NT2/D1 (cell line): Measurements from ENCODE around the gene DMD.

ENCODE experiments used
- DNase-seq: peaks from one replicate; pipeline ENCODE4 v3.0.0-alpha.2; 2011; ENCODE audit warnings: low read depth, low spot score
- H3K27me3 ChIP-seq: 2 replicates; pipeline ENCODE4 v1.6.0; 2011; ENCODE audit warnings: mild to moderate bottlenecking; ENCODE audit not compliant: insufficient read length, insufficient read depth
- H3K36me3 ChIP-seq: 2 replicates; pipeline ENCODE4 v1.6.1; 2011; ENCODE audit warnings: mild to moderate bottlenecking, low read length, mixed read lengths; ENCODE audit not compliant: insufficient read depth, insufficient read length
- H3K4me1 ChIP-seq: 2 replicates; pipeline ENCODE4 v1.5.1; 2011; ENCODE audit not compliant: insufficient read depth, insufficient read length
- H3K4me3 ChIP-seq: 2 replicates; pipeline ENCODE4 v1.5.1; 2011; ENCODE audit warnings: low read depth; ENCODE audit not compliant: insufficient read length
- H3K9ac ChIP-seq: 2 replicates; pipeline ENCODE4 v1.6.0; 2011; ENCODE audit warnings: low read depth; ENCODE audit not compliant: insufficient read length
- H3K9me3 ChIP-seq: 2 replicates; pipeline ENCODE4 v1.5.1; 2011; ENCODE audit warnings: mild to moderate bottlenecking, low read length; ENCODE audit not compliant: insufficient read depth
- SUZ12 ChIP-seq: IDR thresholded peaks from 2 replicates; pipeline ENCODE4 v1.6.1; 2011; ENCODE audit not compliant: insufficient read length, insufficient read depth; ENCODE audit errors: extremely low read depth
- YY1 ChIP-seq: IDR thresholded peaks from 2 replicates; pipeline ENCODE4 v1.6.1; 2011; ENCODE audit not compliant: insufficient read length, insufficient read depth
- ZNF274 ChIP-seq: IDR thresholded peaks from 2 replicates; pipeline ENCODE4 v1.6.1; 2011; ENCODE audit warnings: mild to moderate bottlenecking, low read depth, low read length

Gene DMD

GRCh38 chrX:31219174-31219573 lies 1992.2 kb downstream of the DMD start:
- no peaks in the 10 kb centered on the region for H3K27me3 ChIP-seq
- no peak overlapping the region for H3K4me3 ChIP-seq
- no peak for DNase-seq
- TF ChIP-seq SUZ12 (no peak), ZNF274 (no peak), YY1 (no peak)
- H3K9ac ChIP-seq, result no peak overlapping the region
- H3K36me3 ChIP-seq, result no peaks in the 10 kb centered on the region
- no peaks in the 10 kb centered on the region for H3K9me3 ChIP-seq
- no peaks in the 10 kb centered on the region for H3K4me1 ChIP-seq

- H3K4me3 ChIP-seq, result no peak overlapping the region
- TF ChIP-seq ZNF274 (no peak), YY1 (no peak), SUZ12 (no peak)
- no peaks in the 10 kb centered on the region for H3K36me3 ChIP-seq
- no peaks in the 10 kb centered on the region for H3K9me3 ChIP-seq
- H3K9ac ChIP-seq, result no peak overlapping the region
- no peak for DNase-seq
- H3K27me3 ChIP-seq, result no peaks in the 10 kb centered on the region
- no peaks in the 10 kb centered on the region for H3K4me1 ChIP-seq
Measured at GRCh38 chrX:31217084-31217483, 1994.3 kb downstream of the DMD start.

DNA sequence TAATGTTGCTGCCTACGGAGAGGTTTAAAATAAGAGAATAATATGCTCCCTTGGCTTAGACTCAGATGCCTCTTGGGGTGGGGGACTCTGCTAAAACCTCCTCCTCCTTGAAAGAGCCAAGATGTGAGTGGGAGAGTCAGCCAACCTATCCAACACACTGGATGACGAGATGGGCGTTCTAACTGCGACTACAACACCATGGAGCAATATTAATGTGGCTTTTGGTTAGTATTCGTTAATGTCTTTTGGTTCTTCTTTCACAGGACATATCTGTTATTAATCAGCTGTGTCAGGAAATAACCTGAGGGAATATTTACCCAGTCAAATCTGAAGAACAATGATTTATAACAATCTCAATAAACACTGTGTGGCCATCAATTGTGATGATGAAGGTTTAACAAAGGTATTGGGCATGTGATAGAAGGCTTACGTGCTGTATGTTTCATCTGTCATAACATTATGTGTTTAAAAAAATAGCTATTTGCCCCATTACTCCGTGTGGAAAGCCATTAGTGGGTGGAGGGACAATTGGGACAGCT lies 1996.0 kb downstream of the DMD start:
- Histone ChIP-seq H3K27me3 (no peaks in the 10 kb centered on the region), H3K9ac (no peak overlapping the region), H3K9me3 (no peaks in the 10 kb centered on the region), H3K4me1 (no peaks in the 10 kb centered on the region), H3K4me3 (no peak overlapping the region), H3K36me3 (no peaks in the 10 kb centered on the region)
- TF ChIP-seq YY1, result no peak
- no peak for TF ChIP-seq ZNF274
- no peak for TF ChIP-seq SUZ12
- no peak for DNase-seq

- no peak overlapping the region for H3K9ac ChIP-seq
- H3K27me3 ChIP-seq, result no peaks in the 10 kb centered on the region
- H3K36me3 ChIP-seq, result peaks cover 1% of the 10 kb centered on the region
- no peaks in the 10 kb centered on the region for H3K9me3 ChIP-seq
- H3K4me3 ChIP-seq, result no peak overlapping the region
- TF ChIP-seq YY1, result no peak
- no peak for TF ChIP-seq ZNF274
- TF ChIP-seq SUZ12, result no peak
- DNase-seq, result no peak
- no peaks in the 10 kb centered on the region for H3K4me1 ChIP-seq
Measured at GRCh38 chrX:31213941-31214340, 1997.4 kb downstream of the DMD start.

- peaks cover 5% of the 10 kb centered on the region for H3K36me3 ChIP-seq
- DNase-seq, result no peak
- H3K4me1 ChIP-seq, result no peaks in the 10 kb centered on the region
- H3K27me3 ChIP-seq, result no peaks in the 10 kb centered on the region
- H3K4me3 ChIP-seq, result no peak overlapping the region
- TF ChIP-seq ZNF274, result no peak
- TF ChIP-seq SUZ12, result no peak
- TF ChIP-seq YY1, result no peak
- no peaks in the 10 kb centered on the region for H3K9me3 ChIP-seq
- no peak overlapping the region for H3K9ac ChIP-seq
Measured at GRCh38 chrX:31212856-31213748, 1998.2 kb downstream of the DMD start.

- TF ChIP-seq SUZ12 (no peak), YY1 (no peak), ZNF274 (no peak)
- no peak for DNase-seq
- Histone ChIP-seq H3K9ac (no peak overlapping the region), H3K4me1 (no peaks in the 10 kb centered on the region), H3K4me3 (no peak overlapping the region), H3K27me3 (no peaks in the 10 kb centered on the region), H3K9me3 (no peaks in the 10 kb centered on the region), H3K36me3 (peaks cover 12% of the 10 kb centered on the region)
Measured at GRCh38 chrX:31209005-31209628, 2002.2 kb downstream of the DMD start.

DNA sequence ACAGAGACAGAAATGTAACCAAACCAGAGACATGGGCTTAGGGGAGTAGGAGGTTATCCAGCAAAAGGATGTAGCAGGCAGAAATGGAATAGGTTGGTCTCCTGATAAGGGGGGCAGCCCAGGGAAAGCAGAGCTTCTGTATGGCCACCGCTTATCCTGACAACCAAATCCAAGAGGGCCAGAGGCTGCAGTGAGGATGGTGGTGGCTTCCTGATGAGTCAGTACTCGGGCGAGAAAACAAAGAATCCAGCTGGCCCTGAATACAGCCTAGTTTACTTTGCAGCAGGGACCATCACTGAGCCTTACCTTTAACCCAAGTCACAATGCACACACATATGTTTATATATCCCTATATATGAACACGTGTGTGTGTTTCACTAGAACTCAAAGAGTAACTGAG lies 2009.8 kb downstream of the DMD start:
- no peak for DNase-seq
- H3K27me3 ChIP-seq, result no peaks in the 10 kb centered on the region
- peaks cover 4% of the 10 kb centered on the region for H3K36me3 ChIP-seq
- no peak overlapping the region for H3K9ac ChIP-seq
- no peaks in the 10 kb centered on the region for H3K9me3 ChIP-seq
- TF ChIP-seq ZNF274 (no peak), YY1 (no peak), SUZ12 (no peak)
- no peak overlapping the region for H3K4me3 ChIP-seq
- no peaks in the 10 kb centered on the region for H3K4me1 ChIP-seq
